Activated T-helper 1 cell treated with Interleukin-2 at 50 U/mL for 16 hours (primary cell): ENCODE data around the gene F11.
"Not testable (repeated sequence)": the region's sequence is repeated elsewhere in the genome, so short reads cannot be mapped to it uniquely, and the experiment has no call there.

ENCODE experiments used
- DNase-seq: peaks from one replicate; pipeline ENCODE4 v3.0.0-alpha.2; 2020; ENCODE audit warnings: low read depth

The F11 gene

GRCh38 chr4:186249785-186250754 is 15.9 kb upstream of the F11 start:
- no peak for DNase-seq

GRCh38 chr4:186250760-186251159 is 15.2 kb upstream of the F11 start:
- no peak for DNase-seq

- DNase-seq, result no peak
These were observed 10.9 kb upstream of the F11 start for GRCh38 chr4:186255122-186255521.

- DNase-seq, result no peak
These were observed 7.7 kb upstream of the F11 start for GRCh38 chr4:186258216-186258811.

- no peak for DNase-seq
These were observed 5.9 kb upstream of the F11 start for GRCh38 chr4:186260117-186260503.

GRCh38 chr4:186260504-186261448 is 5.2 kb upstream of the F11 start:
- no peak for DNase-seq

GRCh38 chr4:186264660-186265059 is 1.3 kb upstream of the F11 start:
- no peak for DNase-seq

- DNase-seq, result not testable (repeated sequence)
These were observed 739 bp upstream of the F11 start for GRCh38 chr4:186265250-186265649.

- DNase-seq, result no peak
These were observed 904 bp downstream of the F11 start for GRCh38 chr4:186266729-186267456.

GRCh38 chr4:186271081-186271678 is 5.2 kb downstream of the F11 start:
- DNase-seq, result no peak

GRCh38 chr4:186272699-186273391 is 6.9 kb downstream of the F11 start:
- DNase-seq, result no peak

GRCh38 chr4:186273392-186273789 is 7.4 kb downstream of the F11 start:
- DNase-seq, result not testable (repeated sequence)

GRCh38 chr4:186283311-186283710 is 17.3 kb downstream of the F11 start:
- no peak for DNase-seq

GRCh38 chr4:186285147-186285546 is 19.2 kb downstream of the F11 start:
- DNase-seq, result no peak

GRCh38 chr4:186286581-186286980 is 20.6 kb downstream of the F11 start:
- DNase-seq, result no peak

GRCh38 chr4:186291256-186291890 is 25.4 kb downstream of the F11 start:
- no peak for DNase-seq

- DNase-seq, result no peak
These were observed 28.2 kb downstream of the F11 start for GRCh38 chr4:186294160-186294559.

- DNase-seq, result no peak
These were observed 30.5 kb downstream of the F11 start for GRCh38 chr4:186296481-186296880.

GRCh38 chr4:186297013-186297645 is 31.1 kb downstream of the F11 start:
- DNase-seq, result no peak
